NCI-H1417 treated with DMSO at 0.1 percent for 48 hours (cell line): ENCODE measurements around the gene TEX51.

Experiments used
- DNase-seq: peaks from one replicate; lab custom pipeline; 2025; lab: John Stamatoyannopoulos, UW

Gene TEX51

GRCh38 chr2:126914811-126915500 lies 16.3 kb downstream of the TEX51 start:
- DNase-seq = no peak

GRCh38 chr2:126915903-126916302 lies 17.2 kb downstream of the TEX51 start:
- no peak for DNase-seq

- DNase-seq = no peak
These were observed 18.1 kb downstream of the TEX51 start for GRCh38 chr2:126916744-126917143.

GRCh38 chr2:126921066-126921465 lies 22.4 kb downstream of the TEX51 start:
- no peak for DNase-seq

GRCh38 chr2:126930970-126931590 lies 32.4 kb downstream of the TEX51 start:
- no peak for DNase-seq

GRCh38 chr2:126932529-126932928 lies 33.8 kb downstream of the TEX51 start:
- no peak for DNase-seq

- no peak for DNase-seq
These were observed 34.4 kb downstream of the TEX51 start for GRCh38 chr2:126932966-126933710.

GRCh38 chr2:126933711-126934091 lies 35.0 kb downstream of the TEX51 start:
- no peak for DNase-seq

- DNase-seq = no peak
These were observed 36.1 kb downstream of the TEX51 start for GRCh38 chr2:126934809-126935208.

GRCh38 chr2:126935774-126936173 lies 37.1 kb downstream of the TEX51 start:
- no peak for DNase-seq

- DNase-seq = no peak
These were observed 37.6 kb downstream of the TEX51 start for GRCh38 chr2:126936219-126936723.

- DNase-seq = no peak
These were observed 41.6 kb downstream of the TEX51 start for GRCh38 chr2:126940331-126940730.

- DNase-seq = no peak
These were observed 43.9 kb downstream of the TEX51 start for GRCh38 chr2:126942427-126943203.

- no peak for DNase-seq
These were observed 45.1 kb downstream of the TEX51 start for GRCh38 chr2:126943612-126944348.

- no peak for DNase-seq
These were observed 46.4 kb downstream of the TEX51 start for GRCh38 chr2:126945118-126945517.

GRCh38 chr2:126946318-126947102 lies 47.8 kb downstream of the TEX51 start:
- no peak for DNase-seq

- DNase-seq = no peak
These were observed 48.4 kb downstream of the TEX51 start for GRCh38 chr2:126947103-126947429.

GRCh38 chr2:126949775-126950174 lies 51.1 kb downstream of the TEX51 start:
- DNase-seq = no peak

- DNase-seq = no peak
These were observed 51.8 kb downstream of the TEX51 start for GRCh38 chr2:126950504-126950903.
